Caco-2 (cell line): ENCODE results near the gene STEAP1. TPM values are rescaled to one million over a fixed set of nuclear protein-coding genes. Genes with fewer than 3 reads are reported as not detected.

Source experiments
- BruUV-seq: library from RNA; stranded (reverse); fragments of 400-500 nt; replicated peaks from 2 replicates; lab custom pipeline; 2021; lab: Mats Ljungman, UMichigan
- CTCF ChIA-PET: fragments of 300-600 bp; sonication (Branson Sonifier 250); formaldehyde crosslinking; loops from one replicate; lab custom pipeline; 2022; ENCODE audit warnings: antibody characterized with exemption; lab: Charles Lee
- POLR2A ChIA-PET: fragments of 300-600 bp; sonication (Branson Sonifier 250); formaldehyde crosslinking; loops from one replicate; lab custom pipeline; 2022; ENCODE audit warnings: antibody characterized with exemption; lab: Charles Lee
- DNase-seq, 2 experiments: peaks; one replicate each; pipeline versions ENCODE4 v3.0.0 to v3.0.0-alpha.2; 2020 to 2022
- H3K27me3 ChIP-seq: replicated peaks from 2 replicates; pipeline ENCODE4 v1.6.0; 2011; ENCODE audit warnings: low read length; ENCODE audit not compliant: control insufficient read depth, insufficient read depth
- H3K36me3 ChIP-seq: 2 replicates; pipeline ENCODE4 v1.5.1; 2011; ENCODE audit warnings: low read length; ENCODE audit not compliant: control insufficient read depth, insufficient read depth
- H3K4me1 ChIP-seq: fragments of 250-450 bp; sonication (Bioruptor Pico); 2 replicates; pipeline ENCODE4 v1.5.1; 2020; ENCODE audit warnings: mild to moderate bottlenecking
- H3K4me3 ChIP-seq: 2 replicates; pipeline ENCODE4 v1.5.1; 2011; ENCODE audit warnings: low read depth, mild to moderate bottlenecking, control low read depth, low read length
- H3K9me3 ChIP-seq: fragments of 250-450 bp; sonication (Bioruptor Pico); 2 replicates; pipeline ENCODE4 v1.5.1; 2020; ENCODE audit warnings: mild to moderate bottlenecking, moderate library complexity
- H3K27ac Mint-ChIP-seq: one replicate; pipeline ENCODE4 v1.8.0; 2022; ENCODE audit warnings: mixed read lengths; ENCODE audit not compliant: unreplicated experiment
- H3K27me3 Mint-ChIP-seq: one replicate; pipeline ENCODE4 v1.8.0; 2022; ENCODE audit warnings: mixed read lengths; ENCODE audit not compliant: insufficient read depth, unreplicated experiment
- H3K36me3 Mint-ChIP-seq: one replicate; pipeline ENCODE4 v1.8.0; 2022; ENCODE audit warnings: mild to moderate bottlenecking, mixed read lengths; ENCODE audit not compliant: insufficient read depth, unreplicated experiment
- H3K4me1 Mint-ChIP-seq: one replicate; pipeline ENCODE4 v1.8.0; 2022; ENCODE audit warnings: low read depth, mixed read lengths; ENCODE audit not compliant: unreplicated experiment
- H3K4me3 Mint-ChIP-seq: one replicate; pipeline ENCODE4 v1.8.0; 2022; ENCODE audit warnings: mild to moderate bottlenecking, moderate library complexity, mixed read lengths; ENCODE audit not compliant: unreplicated experiment
- H3K9me3 Mint-ChIP-seq: one replicate; pipeline ENCODE4 v1.8.0; 2022; ENCODE audit warnings: mixed read lengths; ENCODE audit not compliant: unreplicated experiment
- intact Hi-C: fragments of 100-400 bp; cut with micrococcal nuclease; formaldehyde crosslinking; loops from one replicate; pipeline ENCODE4 v1.10.0; 2022; ENCODE audit not compliant: unreplicated experiment
- total RNA-seq: library from RNA; stranded (reverse); gene quantifications from 2 replicates; pipeline ENCODE4 v1.2.3, GENCODE V29; 2022
- TF ChIP-seq, protein P1 (sequence below), 2 experiments: fragments of 200-600 bp in 1 of 2; IDR thresholded peaks; 1 replicate in 1 of 2; 2 replicates in 1 of 2; pipeline versions ENCODE4 v1.5.1 to v1.8.0; 2011 to 2022; ENCODE audit warnings: antibody characterized with exemption in 1 of 2, control low read depth in 1 of 2, inconsistent platforms in 1 of 2, low read depth in 1 of 2, low read length in 1 of 2, mild to moderate bottlenecking in 1 of 2, moderate library complexity in 1 of 2; ENCODE audit not compliant: insufficient read depth in 1 of 2, severe bottlenecking in 1 of 2, unreplicated experiment in 1 of 2

The STEAP1 gene
- total RNA-seq, 1 experiment from 2014 or later: 30.2 TPM

GRCh38 chr7:90169891-90170290, 15.6 kb downstream of the STEAP1 start:
- POLR2A ChIA-PET: no interaction called here
- Mint-ChIP-seq H3K27me3 (no peaks in the 10 kb centered on the region), H3K36me3 (no peaks in the 10 kb centered on the region)

DNA sequence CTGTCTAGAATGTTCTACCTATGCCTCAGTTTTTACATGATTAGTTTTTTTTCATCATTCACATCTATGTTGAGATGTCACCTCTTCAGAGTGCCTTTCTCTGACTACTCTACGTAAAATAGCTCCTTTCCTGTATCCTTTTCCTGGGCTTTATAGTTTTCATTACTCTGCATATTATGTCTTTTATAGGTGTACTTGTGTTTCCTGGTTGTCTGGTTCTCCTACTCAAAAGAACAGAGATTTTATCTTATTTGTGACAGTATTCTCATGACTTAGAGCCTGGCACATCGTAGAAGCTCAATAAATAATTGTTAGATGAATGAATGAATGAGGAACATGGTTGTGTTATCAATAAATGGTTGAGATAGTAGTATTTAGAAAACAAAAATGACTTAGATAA, 17.9 kb downstream of the STEAP1 start:
- H3K9me3 Mint-ChIP-seq: peaks cover 25% of the 10 kb centered on the region
- no peak overlapping the region for H3K4me3 ChIP-seq
- no TSS peak for BruUV-seq
- H3K27me3 Mint-ChIP-seq: no peaks in the 10 kb centered on the region
- H3K4me1 Mint-ChIP-seq: no peaks in the 10 kb centered on the region
- no peaks in the 10 kb centered on the region for H3K36me3 Mint-ChIP-seq
- H3K4me1 ChIP-seq: no peaks in the 10 kb centered on the region
- H3K27me3 ChIP-seq: no peaks in the 10 kb centered on the region
- H3K27ac Mint-ChIP-seq: no peak overlapping the region
- TF ChIP-seq, protein P1, sequence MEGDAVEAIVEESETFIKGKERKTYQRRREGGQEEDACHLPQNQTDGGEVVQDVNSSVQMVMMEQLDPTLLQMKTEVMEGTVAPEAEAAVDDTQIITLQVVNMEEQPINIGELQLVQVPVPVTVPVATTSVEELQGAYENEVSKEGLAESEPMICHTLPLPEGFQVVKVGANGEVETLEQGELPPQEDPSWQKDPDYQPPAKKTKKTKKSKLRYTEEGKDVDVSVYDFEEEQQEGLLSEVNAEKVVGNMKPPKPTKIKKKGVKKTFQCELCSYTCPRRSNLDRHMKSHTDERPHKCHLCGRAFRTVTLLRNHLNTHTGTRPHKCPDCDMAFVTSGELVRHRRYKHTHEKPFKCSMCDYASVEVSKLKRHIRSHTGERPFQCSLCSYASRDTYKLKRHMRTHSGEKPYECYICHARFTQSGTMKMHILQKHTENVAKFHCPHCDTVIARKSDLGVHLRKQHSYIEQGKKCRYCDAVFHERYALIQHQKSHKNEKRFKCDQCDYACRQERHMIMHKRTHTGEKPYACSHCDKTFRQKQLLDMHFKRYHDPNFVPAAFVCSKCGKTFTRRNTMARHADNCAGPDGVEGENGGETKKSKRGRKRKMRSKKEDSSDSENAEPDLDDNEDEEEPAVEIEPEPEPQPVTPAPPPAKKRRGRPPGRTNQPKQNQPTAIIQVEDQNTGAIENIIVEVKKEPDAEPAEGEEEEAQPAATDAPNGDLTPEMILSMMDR (IDR thresholded peaks at IDR 0.05; ENCODE audit: insufficient read depth in 1 of 2, low read depth in 1 of 2, low read length in 1 of 2, severe bottlenecking in 1 of 2, unreplicated experiment in 1 of 2): no peak
- H3K36me3 ChIP-seq: no peaks in the 10 kb centered on the region
- ChIA-PET POLR2A (no interaction called here), CTCF (no interaction called here)
- peaks cover 26% of the 10 kb centered on the region for H3K9me3 ChIP-seq
- DNase-seq: no peak
- intact Hi-C loops: no loop called here
- no peak overlapping the region for H3K4me3 Mint-ChIP-seq

More at GRCh38 chr7:90169891-90170290, 15.6 kb downstream of the STEAP1 start:
- Mint-ChIP-seq H3K4me3 (no peak overlapping the region), H3K9me3 (peaks cover 25% of the 10 kb centered on the region), H3K4me1 (no peaks in the 10 kb centered on the region), H3K27ac (no peak overlapping the region)
- Histone ChIP-seq H3K36me3 (no peaks in the 10 kb centered on the region), H3K4me3 (no peak overlapping the region), H3K4me1 (no peaks in the 10 kb centered on the region), H3K27me3 (no peaks in the 10 kb centered on the region), H3K9me3 (peaks cover 13% of the 10 kb centered on the region; the same call in 1 of the 2 replicates)
- TF ChIP-seq, protein P1 (IDR thresholded peaks at IDR 0.05; ENCODE audit: insufficient read depth in 1 of 2, low read depth in 1 of 2, low read length in 1 of 2, severe bottlenecking in 1 of 2, unreplicated experiment in 1 of 2): no peak
- intact Hi-C loops: no loop called here
- CTCF ChIA-PET: no interaction called here
- DNase-seq: no peak
- no TSS peak for BruUV-seq

- no peak for DNase-seq
- H3K4me1 Mint-ChIP-seq: no peaks in the 10 kb centered on the region
- no peaks in the 10 kb centered on the region for H3K27me3 ChIP-seq
- TF ChIP-seq, protein P1 (IDR thresholded peaks at IDR 0.05; ENCODE audit: insufficient read depth in 1 of 2, low read depth in 1 of 2, low read length in 1 of 2, severe bottlenecking in 1 of 2, unreplicated experiment in 1 of 2): no peak
- H3K4me3 Mint-ChIP-seq: no peak overlapping the region
- H3K27me3 Mint-ChIP-seq: no peaks in the 10 kb centered on the region
- no peak overlapping the region for H3K4me3 ChIP-seq
- no TSS peak for BruUV-seq
- ChIA-PET CTCF (no interaction called here), POLR2A (no interaction called here)
- H3K4me1 ChIP-seq: no peaks in the 10 kb centered on the region
- H3K9me3 Mint-ChIP-seq: peaks cover 25% of the 10 kb centered on the region
- no peak overlapping the region for H3K27ac Mint-ChIP-seq
- intact Hi-C loops: no loop called here
- no peaks in the 10 kb centered on the region for H3K36me3 ChIP-seq
- H3K9me3 ChIP-seq: peaks cover 26% of the 10 kb centered on the region
- no peaks in the 10 kb centered on the region for H3K36me3 Mint-ChIP-seq
Measured at GRCh38 chr7:90172624-90173023, 18.4 kb downstream of the STEAP1 start.
